GM18499 (cell line): Measurements from ENCODE around the gene NIPBL.
"Not testable (repeated sequence)": the region's sequence is repeated elsewhere in the genome, so short reads cannot be mapped to it uniquely, and the experiment has no call there.

Experiments
- ATAC-seq: cut with Tn5 transposase; IDR thresholded peaks from one replicate; pipeline ENCODE4 v1.9.1; 2021; ENCODE audit warnings: moderate number of reproducible peaks; ENCODE audit not compliant: insufficient read depth, unreplicated experiment

Gene NIPBL

GRCh38 chr5:36899860-36900259, 23.3 kb downstream of the NIPBL start:
- no peak for ATAC-seq

- no peak for ATAC-seq
Observed at GRCh38 chr5:36900283-36900682, 23.7 kb downstream of the NIPBL start.

- ATAC-seq: not testable (repeated sequence)
Observed at GRCh38 chr5:36901077-36901476, 24.5 kb downstream of the NIPBL start.

- ATAC-seq: no peak
Observed at GRCh38 chr5:36901856-36902255, 25.3 kb downstream of the NIPBL start.

- no peak for ATAC-seq
Observed at GRCh38 chr5:36902353-36902752, 25.8 kb downstream of the NIPBL start.

GRCh38 chr5:36904677-36905076, 28.1 kb downstream of the NIPBL start:
- ATAC-seq: no peak

- ATAC-seq: no peak
Observed at GRCh38 chr5:36908544-36909260, 32.1 kb downstream of the NIPBL start.

- ATAC-seq: no peak
Observed at GRCh38 chr5:36915653-36916052, 39.1 kb downstream of the NIPBL start.

- ATAC-seq: not testable (repeated sequence)
Observed at GRCh38 chr5:36916614-36917013, 40.0 kb downstream of the NIPBL start.

- not testable (repeated sequence) for ATAC-seq
Observed at GRCh38 chr5:36917358-36917757, 40.8 kb downstream of the NIPBL start.

GRCh38 chr5:36919238-36919637, 42.7 kb downstream of the NIPBL start:
- no peak for ATAC-seq

- ATAC-seq: no peak
Observed at GRCh38 chr5:36919650-36920049, 43.1 kb downstream of the NIPBL start.

GRCh38 chr5:36928947-36929346, 52.4 kb downstream of the NIPBL start:
- no peak for ATAC-seq

- ATAC-seq: no peak
Observed at GRCh38 chr5:36929438-36929837, 52.9 kb downstream of the NIPBL start.

- ATAC-seq: no peak
Observed at GRCh38 chr5:36932056-36932455, 55.5 kb downstream of the NIPBL start.

- ATAC-seq: no peak
Observed at GRCh38 chr5:36932699-36933098, 56.1 kb downstream of the NIPBL start.

- no peak for ATAC-seq
Observed at GRCh38 chr5:36934740-36935356, 58.3 kb downstream of the NIPBL start.

GRCh38 chr5:36935805-36936204, 59.2 kb downstream of the NIPBL start:
- no peak for ATAC-seq

GRCh38 chr5:36936309-36936708, 59.7 kb downstream of the NIPBL start:
- no peak for ATAC-seq

- ATAC-seq: no peak
Observed at GRCh38 chr5:36938129-36938528, 61.6 kb downstream of the NIPBL start.

GRCh38 chr5:36939969-36940858, 63.6 kb downstream of the NIPBL start:
- ATAC-seq: no peak
